HEK293T (cell line): ENCODE data around the gene TIMM44.

ENCODE experiments used
- ARNT ChIP-seq: fragments of 450-650 bp; IDR thresholded peaks from 2 replicates; pipeline ENCODE4 v1.6.1; 2017; ENCODE audit warnings: mild to moderate bottlenecking
- BHLHE40 ChIP-seq: fragments of 450-650 bp; IDR thresholded peaks from 2 replicates; pipeline ENCODE4 v1.6.1; 2016; ENCODE audit warnings: mild to moderate bottlenecking, moderate library complexity, borderline replicate concordance
- ELF4 ChIP-seq: fragments of 450-650 bp; IDR thresholded peaks from 2 replicates; pipeline ENCODE4 v1.6.1; 2017; ENCODE audit warnings: antibody characterized with exemption
- FOXA1 ChIP-seq: fragments of 450-650 bp; IDR thresholded peaks from 2 replicates; pipeline ENCODE4 v1.6.1; 2016; ENCODE audit warnings: mild to moderate bottlenecking
- FOXK2 ChIP-seq: fragments of 450-650 bp; IDR thresholded peaks from 2 replicates; pipeline ENCODE4 v1.6.1; 2016; ENCODE audit warnings: mild to moderate bottlenecking
- HDGF ChIP-seq: fragments of 450-650 bp; IDR thresholded peaks from 2 replicates; pipeline ENCODE4 v1.6.1; 2017; ENCODE audit warnings: antibody characterized with exemption, borderline replicate concordance
- L3MBTL2 ChIP-seq: fragments of 450-650 bp; conservative IDR thresholded peaks from 2 replicates; pipeline ENCODE4 v1.6.1; 2016; ENCODE audit warnings: mild to moderate bottlenecking
- NFRKB ChIP-seq: fragments of 450-650 bp; IDR thresholded peaks from 2 replicates; pipeline ENCODE4 v1.6.1; 2016; ENCODE audit warnings: mild to moderate bottlenecking, moderate library complexity
- SP1 ChIP-seq: fragments of 450-650 bp; IDR thresholded peaks from 2 replicates; pipeline ENCODE4 v1.6.1; 2017
- SUZ12 ChIP-seq: fragments of 450-650 bp; IDR thresholded peaks from 2 replicates; pipeline ENCODE4 v1.6.1; 2016; ENCODE audit warnings: mild to moderate bottlenecking
- TARDBP ChIP-seq: fragments of 450-650 bp; IDR thresholded peaks from 2 replicates; pipeline ENCODE4 v1.6.1; 2016
- ZNF384 ChIP-seq: fragments of 450-650 bp; IDR thresholded peaks from 2 replicates; pipeline ENCODE4 v1.6.1; 2016
- TF ChIP-seq, protein P1 (sequence below): fragments of 450-650 bp; IDR thresholded peaks from 2 replicates; pipeline ENCODE4 v1.6.1; 2016

DNA sequence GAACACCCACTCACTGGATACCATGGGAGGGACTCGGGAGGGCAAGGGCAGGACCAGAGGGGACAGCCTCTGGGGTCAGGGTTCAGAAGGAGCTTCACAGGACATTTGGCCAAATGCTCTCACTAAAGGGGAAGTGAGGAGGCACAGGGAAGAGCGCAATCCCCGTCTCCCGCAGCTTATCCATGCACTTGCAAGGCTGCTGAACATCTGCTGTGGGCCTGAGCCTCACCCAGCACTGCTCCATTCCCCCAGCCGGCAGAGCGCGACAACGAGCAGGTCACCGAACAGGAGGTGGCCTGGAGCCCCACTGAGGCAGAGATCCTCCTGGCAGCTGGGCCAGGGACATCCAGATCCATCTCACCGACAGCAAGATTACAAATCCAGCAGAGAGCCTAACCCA lies 38.6 kb upstream of the TIMM44 start:
- TF ChIP-seq FOXK2 (no peak), ARNT (no peak), SUZ12 (no peak), SP1 (no peak), L3MBTL2 (no peak), ELF4 (no peak), FOXA1 (no peak), NFRKB (no peak), ZNF384 (no peak), TARDBP (no peak), BHLHE40 (no peak), HDGF (no peak)
- TF ChIP-seq, protein P1, sequence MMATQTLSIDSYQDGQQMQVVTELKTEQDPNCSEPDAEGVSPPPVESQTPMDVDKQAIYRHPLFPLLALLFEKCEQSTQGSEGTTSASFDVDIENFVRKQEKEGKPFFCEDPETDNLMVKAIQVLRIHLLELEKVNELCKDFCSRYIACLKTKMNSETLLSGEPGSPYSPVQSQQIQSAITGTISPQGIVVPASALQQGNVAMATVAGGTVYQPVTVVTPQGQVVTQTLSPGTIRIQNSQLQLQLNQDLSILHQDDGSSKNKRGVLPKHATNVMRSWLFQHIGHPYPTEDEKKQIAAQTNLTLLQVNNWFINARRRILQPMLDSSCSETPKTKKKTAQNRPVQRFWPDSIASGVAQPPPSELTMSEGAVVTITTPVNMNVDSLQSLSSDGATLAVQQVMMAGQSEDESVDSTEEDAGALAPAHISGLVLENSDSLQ = no peak
